ENCODE results near the gene LRRC36.

GRCh38 chr16:67286441-67287235 lies 40.0 kb upstream of the LRRC36 start:
- TF ChIP-seq, protein P1, sequence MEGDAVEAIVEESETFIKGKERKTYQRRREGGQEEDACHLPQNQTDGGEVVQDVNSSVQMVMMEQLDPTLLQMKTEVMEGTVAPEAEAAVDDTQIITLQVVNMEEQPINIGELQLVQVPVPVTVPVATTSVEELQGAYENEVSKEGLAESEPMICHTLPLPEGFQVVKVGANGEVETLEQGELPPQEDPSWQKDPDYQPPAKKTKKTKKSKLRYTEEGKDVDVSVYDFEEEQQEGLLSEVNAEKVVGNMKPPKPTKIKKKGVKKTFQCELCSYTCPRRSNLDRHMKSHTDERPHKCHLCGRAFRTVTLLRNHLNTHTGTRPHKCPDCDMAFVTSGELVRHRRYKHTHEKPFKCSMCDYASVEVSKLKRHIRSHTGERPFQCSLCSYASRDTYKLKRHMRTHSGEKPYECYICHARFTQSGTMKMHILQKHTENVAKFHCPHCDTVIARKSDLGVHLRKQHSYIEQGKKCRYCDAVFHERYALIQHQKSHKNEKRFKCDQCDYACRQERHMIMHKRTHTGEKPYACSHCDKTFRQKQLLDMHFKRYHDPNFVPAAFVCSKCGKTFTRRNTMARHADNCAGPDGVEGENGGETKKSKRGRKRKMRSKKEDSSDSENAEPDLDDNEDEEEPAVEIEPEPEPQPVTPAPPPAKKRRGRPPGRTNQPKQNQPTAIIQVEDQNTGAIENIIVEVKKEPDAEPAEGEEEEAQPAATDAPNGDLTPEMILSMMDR (IDR thresholded peaks at IDR 0.05) = no peak
- TF ChIP-seq POLR2A (IDR thresholded peaks at IDR 0.05) = no peak
- no peak for TF ChIP-seq EP300 (IDR thresholded peaks at IDR 0.05)

Measured in tibial nerve (tissue), 4 donors.